ENCODE results near the gene TMEM145. TPM values are rescaled to one million over a fixed set of nuclear protein-coding genes. Genes with fewer than 3 reads are reported as not detected.

TMEM145 gene
- total and polyA plus RNA-seq, 7 experiments from 2014 or later: not detected

DNA sequence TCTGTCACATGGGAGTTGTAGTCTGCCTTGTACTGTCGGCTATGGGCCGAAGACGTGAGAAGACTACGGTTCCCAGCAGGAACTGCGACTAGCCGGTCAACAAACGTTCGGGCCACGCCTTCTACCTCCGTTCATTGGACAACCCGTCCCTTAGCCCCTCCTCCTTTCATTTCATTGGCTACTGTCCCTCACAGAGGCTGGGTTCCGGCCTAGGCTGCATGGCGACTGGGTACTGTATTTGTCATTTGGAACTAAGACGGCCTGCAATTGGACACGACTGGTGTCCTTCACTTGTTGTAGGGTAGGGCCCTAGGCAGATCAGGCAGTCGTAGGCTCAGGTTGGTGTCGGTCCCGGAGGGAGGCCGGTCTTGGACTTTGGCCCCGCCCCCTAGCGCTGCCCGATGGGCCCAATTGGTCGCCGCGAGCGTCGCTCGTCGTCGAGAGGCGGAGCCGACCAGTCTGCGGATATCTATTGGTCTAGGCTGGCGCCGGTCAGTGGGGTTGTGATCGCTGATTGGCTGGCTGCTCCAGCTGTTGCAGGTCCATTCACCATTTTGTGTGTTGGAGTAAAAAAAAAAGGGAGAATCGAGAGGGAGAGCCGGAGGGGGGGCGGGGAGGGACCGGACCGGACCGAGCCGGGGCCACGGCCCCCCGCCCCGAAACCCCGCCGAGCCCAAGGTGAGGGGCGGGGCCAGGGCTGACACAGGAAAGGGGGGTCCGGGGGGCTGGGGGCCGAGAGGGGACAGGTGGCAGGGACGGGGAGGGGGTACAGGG, 44.2 kb upstream of the TMEM145 start, which contains the start of gene CIC:
Gene CIC, plus strand, starts transcription at position 549 of the 774 bp plus-strand sequence. CDS start 2,532 bp downstream, outside the sequence.
- Histone ChIP-seq H3K27ac (ENCODE audit: low read depth, low read length) (peak within 1 kb of the TSS; percentile 96), H3K9me3 (ENCODE audit: control insufficient read depth in 2 of 3, low read length in 3 of 3) (no peaks in the 10 kb centered on the region), H3K4me3 (ENCODE audit: low read length) (peak within 1 kb of the TSS; percentile 85), H3K36me3 (ENCODE audit: control insufficient read depth in 2 of 3, insufficient read depth in 3 of 3, low read length in 3 of 3) (peaks cover 0 to 20% (median 0%) of the 10 kb centered on the region in 3 experiments), H3K27me3 (ENCODE audit: control insufficient read depth in 2 of 2, insufficient read depth in 2 of 2, low read length in 2 of 2) (no peaks in the 10 kb centered on the region), H3K4me1 (ENCODE audit: control insufficient read depth in 2 of 2, insufficient read depth in 2 of 2, low read length in 2 of 2) (peaks cover 23 to 29% of the 10 kb centered on the region in 2 donors)
- POLR2A ChIA-PET: interaction anchor here (0.6 to 3.2 kb wide), 6 partner anchors 12 to 159 kb away, joined by 3 to 47 read pairs (median 10); partner anchors contain the start of gene GSK3A
- Mint-ChIP-seq H3K27me3 (no peaks in the 10 kb centered on the region), H3K4me3 (peak within 1 kb of the TSS in 1 of 10 donors; percentile 94), H3K4me1 (peaks cover 8 to 31% (median 25%) of the 10 kb centered on the region in 7 donors), H3K9me3 (no peaks in the 10 kb centered on the region), H3K27ac (peak within 1 kb of the TSS in 4 of 9 donors; percentile 98 to 99 (median 99)), H3K36me3 (peaks cover 0 to 10% (median 3%) of the 10 kb centered on the region in 5 donors)
- ATAC-seq (peak; percentile 82), DNase-seq (peak; percentile 95 to 100 (median 99))
- intact Hi-C loops (cut with micrococcal nuclease): loop anchor here (1.0 to 5.0 kb wide), 13 partner anchors 11 to 1824 kb away; partner anchors contain the start of genes ERF (in 2 of the 2), PAFAH1B3 (in 2 of the 2), PRR19 (in 2 of the 2) and DEDD2 (in 1 of the 2)
- CTCF ChIA-PET: interaction anchor here (0.6 to 2.2 kb wide), 2 partner anchors 11 to 514 kb away, joined by 3 to 17 read pairs; partner anchors contain the start of gene CEACAM6

- peak in 1 of 9 donors; percentile 13 for DNase-seq
- peak overlapping the region in 1 of 10 donors; percentile 94 for H3K4me3 Mint-ChIP-seq
- peak overlapping the region in 4 of 9 donors; percentile 98 to 99 (median 99) for H3K27ac Mint-ChIP-seq
- H3K4me3 ChIP-seq (ENCODE audit: low read length): peak overlapping the region; percentile 84
- peak overlapping the region; percentile 96 for H3K27ac ChIP-seq (ENCODE audit: low read depth, low read length)
- H3K36me3 ChIP-seq (ENCODE audit: control insufficient read depth in 2 of 3, insufficient read depth in 3 of 3, low read length in 3 of 3): peaks cover 0 to 28% (median 0%) of the 10 kb centered on the region in 3 experiments
- H3K9me3 Mint-ChIP-seq: no peaks in the 10 kb centered on the region
- no peaks in the 10 kb centered on the region for H3K27me3 ChIP-seq (ENCODE audit: control insufficient read depth in 2 of 2, insufficient read depth in 2 of 2, low read length in 2 of 2)
- peaks cover 11 to 35% (median 28%) of the 10 kb centered on the region in 7 donors for H3K4me1 Mint-ChIP-seq
- H3K4me1 ChIP-seq (ENCODE audit: control insufficient read depth in 2 of 2, insufficient read depth in 2 of 2, low read length in 2 of 2): peaks cover 23 to 29% of the 10 kb centered on the region in 2 donors
- ATAC-seq: no peak
- ChIA-PET POLR2A (interaction anchor here (0.6 to 3.2 kb wide), 11 partner anchors 11 to 159 kb away, joined by 3 to 47 read pairs (median 4); partner anchors contain the start of genes ERF, GSK3A and ZNF526), CTCF (interaction anchor here (1.1 to 2.2 kb wide), 5 partner anchors 10 to 160 kb away, joined by 3 to 17 read pairs (median 4); no protein-coding TSS in a partner anchor)
- intact Hi-C loops (cut with micrococcal nuclease): loop anchor here in 1 of 2 donors (2.0 to 5.0 kb wide), 2 partner anchors 1007 to 1825 kb away; partner anchors contain the start of genes HNRNPUL1 and SERTAD3
- H3K36me3 Mint-ChIP-seq: peaks cover 0 to 12% (median 3%) of the 10 kb centered on the region in 5 donors
- no peaks in the 10 kb centered on the region for H3K9me3 ChIP-seq (ENCODE audit: control insufficient read depth in 2 of 3, low read length in 3 of 3)
- H3K27me3 Mint-ChIP-seq: no peaks in the 10 kb centered on the region
Observed at GRCh38 chr19:42269478-42270345, 43.4 kb upstream of the TMEM145 start.

GRCh38 chr19:42270346-42271044, 42.6 kb upstream of the TMEM145 start:
- H3K36me3 ChIP-seq (ENCODE audit: control insufficient read depth in 2 of 3, insufficient read depth in 3 of 3, low read length in 3 of 3): peaks cover 0 to 35% (median 0%) of the 10 kb centered on the region in 3 experiments
- Mint-ChIP-seq H3K4me1 (peaks cover 18 to 42% (median 35%) of the 10 kb centered on the region in 7 donors), H3K27ac (peak overlapping the region in 4 of 9 donors; percentile 98 to 99 (median 99)), H3K27me3 (no peaks in the 10 kb centered on the region), H3K4me3 (peak overlapping the region in 1 of 10 donors; percentile 94), H3K9me3 (no peaks in the 10 kb centered on the region), H3K36me3 (peaks cover 0 to 15% (median 6%) of the 10 kb centered on the region in 5 donors)
- intact Hi-C loops (cut with micrococcal nuclease): no loop called here
- H3K4me3 ChIP-seq (ENCODE audit: low read length): peak overlapping the region; percentile 84
- no peaks in the 10 kb centered on the region for H3K27me3 ChIP-seq (ENCODE audit: control insufficient read depth in 2 of 2, insufficient read depth in 2 of 2, low read length in 2 of 2)
- peak; percentile 14 for ATAC-seq
- ChIA-PET CTCF (interaction anchor here (1.1 to 2.2 kb wide), 5 partner anchors 9 to 161 kb away, joined by 3 to 17 read pairs (median 4); no protein-coding TSS in a partner anchor), POLR2A (interaction anchor here (0.5 to 3.2 kb wide), 12 partner anchors 10 to 194 kb away, joined by 3 to 47 read pairs (median 4); partner anchors contain the start of genes ERF, GSK3A, ZNF526 and ZNF574)
- no peaks in the 10 kb centered on the region for H3K9me3 ChIP-seq (ENCODE audit: control insufficient read depth in 2 of 3, low read length in 3 of 3)
- DNase-seq: peak; percentile 50 to 91 (median 64)
- H3K4me1 ChIP-seq (ENCODE audit: control insufficient read depth in 2 of 2, insufficient read depth in 2 of 2, low read length in 2 of 2): peaks cover 23 to 29% of the 10 kb centered on the region in 2 donors
- H3K27ac ChIP-seq (ENCODE audit: low read depth, low read length): peak overlapping the region; percentile 96

- peaks cover 24 to 46% (median 39%) of the 10 kb centered on the region in 7 donors for H3K4me1 Mint-ChIP-seq
- Histone ChIP-seq H3K4me1 (ENCODE audit: control insufficient read depth in 2 of 2, insufficient read depth in 2 of 2, low read length in 2 of 2) (peaks cover 26 to 32% of the 10 kb centered on the region in 2 donors), H3K27me3 (ENCODE audit: control insufficient read depth in 2 of 2, insufficient read depth in 2 of 2, low read length in 2 of 2) (no peaks in the 10 kb centered on the region), H3K4me3 (ENCODE audit: low read length) (peak overlapping the region; percentile 84), H3K27ac (ENCODE audit: low read depth, low read length) (peak overlapping the region; percentile 96), H3K36me3 (ENCODE audit: control insufficient read depth in 2 of 3, insufficient read depth in 3 of 3, low read length in 3 of 3) (peaks cover 0 to 35% (median 0%) of the 10 kb centered on the region in 3 experiments), H3K9me3 (ENCODE audit: control insufficient read depth in 2 of 3, low read length in 3 of 3) (no peaks in the 10 kb centered on the region)
- peak overlapping the region in 5 of 9 donors; percentile 82 to 99 (median 99) for H3K27ac Mint-ChIP-seq
- DNase-seq (no peak), ATAC-seq (no peak)
- H3K27me3 Mint-ChIP-seq: no peaks in the 10 kb centered on the region
- peak overlapping the region in 2 of 10 donors; percentile 62 to 73 for H3K4me3 Mint-ChIP-seq
- peaks cover 0 to 17% (median 6%) of the 10 kb centered on the region in 5 donors for H3K36me3 Mint-ChIP-seq
- POLR2A ChIA-PET: interaction anchor here (0.5 to 3.2 kb wide), 10 partner anchors 10 to 194 kb away, joined by 3 to 47 read pairs (median 6); partner anchors contain the start of genes ERF, GSK3A, ZNF526 and ZNF574
- H3K9me3 Mint-ChIP-seq: no peaks in the 10 kb centered on the region
- intact Hi-C loops (cut with micrococcal nuclease): no loop called here
- CTCF ChIA-PET: interaction anchor here (1.1 to 2.2 kb wide), 4 partner anchors 8 to 162 kb away, joined by 3 to 17 read pairs (median 4); no protein-coding TSS in a partner anchor
Observed at GRCh38 chr19:42271045-42271419, 42.1 kb upstream of the TMEM145 start.

DNA sequence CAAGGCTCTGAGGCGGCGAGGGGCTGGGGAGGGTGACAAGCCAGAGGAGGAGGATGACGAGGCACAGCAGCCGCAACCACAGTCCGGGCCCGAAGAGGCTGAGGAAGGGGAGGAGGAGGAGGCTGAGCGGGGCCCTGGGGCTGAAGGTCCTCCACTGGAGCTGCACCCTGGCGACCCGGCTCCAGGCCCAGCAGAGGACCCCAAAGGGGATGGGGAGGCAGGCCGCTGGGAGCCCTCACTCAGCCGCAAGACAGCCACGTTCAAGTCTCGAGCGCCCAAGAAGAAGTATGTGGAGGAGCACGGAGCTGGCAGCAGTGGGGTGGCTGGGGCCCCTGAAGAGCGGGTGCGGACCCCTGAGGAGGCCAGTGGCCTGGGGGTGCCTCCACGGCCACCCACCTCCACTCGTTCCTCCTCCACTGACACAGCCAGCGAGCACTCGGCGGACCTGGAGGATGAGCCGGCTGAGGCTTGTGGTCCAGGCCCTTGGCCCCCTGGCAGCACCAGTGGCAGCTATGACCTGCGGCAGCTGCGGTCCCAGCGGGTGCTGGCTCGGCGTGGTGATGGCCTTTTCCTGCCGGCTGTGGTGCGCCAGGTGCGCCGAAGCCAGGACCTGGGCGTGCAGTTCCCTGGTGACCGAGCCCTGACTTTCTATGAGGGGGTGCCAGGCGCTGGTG, 41.1 kb upstream of the TMEM145 start:
- Histone ChIP-seq H3K9me3 (ENCODE audit: control insufficient read depth in 2 of 3, low read length in 3 of 3) (no peaks in the 10 kb centered on the region), H3K4me3 (ENCODE audit: low read length) (no peak overlapping the region), H3K27me3 (ENCODE audit: control insufficient read depth in 2 of 2, insufficient read depth in 2 of 2, low read length in 2 of 2) (no peaks in the 10 kb centered on the region), H3K4me1 (ENCODE audit: control insufficient read depth in 2 of 2, insufficient read depth in 2 of 2, low read length in 2 of 2) (peaks cover 31 to 36% of the 10 kb centered on the region in 2 donors), H3K36me3 (ENCODE audit: control insufficient read depth in 2 of 3, insufficient read depth in 3 of 3, low read length in 3 of 3) (peaks cover 0 to 35% (median 0%) of the 10 kb centered on the region in 3 experiments), H3K27ac (ENCODE audit: low read depth, low read length) (peak overlapping the region; percentile 96)
- no peaks in the 10 kb centered on the region for H3K27me3 Mint-ChIP-seq
- peak in 1 of 9 donors; percentile 8 for DNase-seq
- intact Hi-C loops (cut with micrococcal nuclease): no loop called here
- H3K36me3 Mint-ChIP-seq: peaks cover 0 to 18% (median 6%) of the 10 kb centered on the region in 5 donors
- CTCF ChIA-PET: interaction anchor here (0.6 kb wide), 1 partner anchor 16 kb away, joined by 3 read pairs; no protein-coding TSS in a partner anchor
- POLR2A ChIA-PET: interaction anchor here (1.5 to 3.2 kb wide), 2 partner anchors 9 to 57 kb away, joined by 4 to 47 read pairs; no protein-coding TSS in a partner anchor
- H3K4me1 Mint-ChIP-seq: peaks cover 28 to 54% (median 43%) of the 10 kb centered on the region in 7 donors
- peak overlapping the region in 1 of 9 donors; percentile 99 for H3K27ac Mint-ChIP-seq
- ATAC-seq: no peak
- H3K9me3 Mint-ChIP-seq: no peaks in the 10 kb centered on the region
- peak overlapping the region in 1 of 10 donors; percentile 53 for H3K4me3 Mint-ChIP-seq
